Measurements from ENCODE around the gene PRKAR1B.
"Not testable (repeated sequence)": the region's sequence is repeated elsewhere in the genome, so short reads cannot be mapped to it uniquely, and the experiment has no call there.

Gene PRKAR1B

DNA sequence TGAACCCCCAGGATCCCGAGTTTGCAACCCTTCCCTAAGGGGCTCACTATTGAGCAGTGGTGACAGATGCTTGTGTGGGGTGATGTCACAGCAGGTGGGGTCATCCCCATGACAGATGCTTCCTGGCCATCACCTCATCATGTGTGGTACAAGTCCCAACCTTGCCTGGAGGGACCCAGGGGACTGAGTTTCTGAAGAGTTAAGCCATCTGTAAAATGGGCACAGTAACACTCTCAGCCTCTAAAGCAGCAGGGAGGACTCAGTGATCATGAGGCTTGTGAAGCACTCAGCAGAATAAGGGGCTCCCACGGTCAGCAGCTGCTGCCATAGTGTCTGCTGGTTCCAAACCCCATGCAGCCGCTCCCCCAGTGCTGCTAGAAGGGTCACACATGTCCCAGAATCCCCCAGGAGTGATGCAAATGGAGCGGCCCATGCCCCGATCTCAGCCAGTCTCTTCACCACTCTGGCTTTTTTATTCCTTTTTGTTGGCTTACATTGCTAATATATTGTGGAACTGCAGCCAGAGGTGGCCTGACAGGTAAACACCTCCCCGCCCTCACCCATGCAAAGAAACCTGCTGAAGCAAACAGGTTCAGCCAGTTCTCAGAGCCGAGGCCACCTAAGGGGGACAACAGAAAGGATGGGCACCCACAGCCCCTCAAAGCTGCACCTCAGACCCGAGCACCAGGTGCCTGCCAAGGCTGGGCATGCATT, 105.4 kb downstream of the PRKAR1B start:
- DNase-seq (ENCODE audit: low read depth, low spot score): no peak

DNA sequence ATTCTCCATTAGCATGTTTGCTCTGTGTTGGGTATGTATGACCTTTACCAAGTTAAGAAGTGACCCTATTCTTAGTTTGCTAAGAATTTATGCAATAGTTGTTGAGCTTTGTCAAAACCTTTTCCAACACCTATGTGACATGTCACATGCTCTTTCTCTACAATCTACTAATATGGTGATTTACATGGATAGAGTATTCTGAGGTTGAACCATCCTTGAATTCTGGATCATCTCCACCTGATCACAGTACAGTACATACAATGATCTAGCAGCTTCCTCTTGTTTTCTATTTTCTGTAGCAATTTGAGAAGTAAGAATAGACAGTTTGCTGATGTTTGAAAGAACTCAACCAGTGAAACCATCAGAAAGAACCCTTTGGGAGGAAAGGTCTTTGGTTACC, 106.2 kb downstream of the PRKAR1B start:
- DNase-seq (ENCODE audit: low read depth, low spot score): no peak

DNA sequence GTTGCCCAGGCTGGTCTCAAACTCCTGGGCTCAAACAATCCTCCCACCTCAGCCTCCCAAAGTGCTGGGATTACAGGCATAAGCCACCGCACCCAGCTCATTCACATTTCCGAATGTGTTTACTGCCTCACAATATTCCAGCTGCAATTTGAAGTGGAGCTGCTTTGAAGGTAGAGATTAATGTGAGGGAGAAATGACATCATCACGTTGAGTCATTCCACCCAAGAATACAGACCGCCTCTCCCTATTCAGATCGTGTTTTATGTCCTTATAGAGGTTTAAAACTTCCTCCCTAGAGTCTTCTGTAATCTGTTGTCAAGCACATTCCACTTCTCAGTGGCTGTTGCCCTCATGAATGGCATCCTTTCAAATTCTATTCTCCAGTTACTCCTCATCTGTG, 107.0 kb downstream of the PRKAR1B start:
- no peak for DNase-seq (ENCODE audit: low read depth, low spot score)

DNA sequence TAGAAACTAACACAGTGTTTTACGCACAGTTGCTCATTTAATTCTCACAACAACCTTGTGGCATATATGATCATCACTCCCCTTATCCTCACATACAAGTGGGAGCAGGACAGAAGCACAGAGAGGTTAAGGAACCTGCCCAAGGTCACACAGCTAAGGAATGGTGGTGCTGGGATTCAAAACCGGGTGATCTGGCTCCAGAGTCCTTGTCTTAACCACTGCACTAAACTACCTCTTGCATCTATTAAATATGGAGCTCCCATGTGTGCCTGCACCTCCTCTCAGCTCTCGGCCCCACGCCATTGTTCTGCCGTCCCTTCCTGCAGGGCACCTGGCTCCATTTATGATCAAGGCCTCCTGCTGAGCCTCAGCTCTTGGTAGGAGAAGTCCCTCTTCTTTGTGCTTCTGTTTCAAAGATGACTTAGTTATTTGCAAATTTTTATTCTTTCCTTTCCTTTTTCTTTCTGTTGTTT, 107.7 kb downstream of the PRKAR1B start:
- DNase-seq (ENCODE audit: low read depth, low spot score): no peak

DNA sequence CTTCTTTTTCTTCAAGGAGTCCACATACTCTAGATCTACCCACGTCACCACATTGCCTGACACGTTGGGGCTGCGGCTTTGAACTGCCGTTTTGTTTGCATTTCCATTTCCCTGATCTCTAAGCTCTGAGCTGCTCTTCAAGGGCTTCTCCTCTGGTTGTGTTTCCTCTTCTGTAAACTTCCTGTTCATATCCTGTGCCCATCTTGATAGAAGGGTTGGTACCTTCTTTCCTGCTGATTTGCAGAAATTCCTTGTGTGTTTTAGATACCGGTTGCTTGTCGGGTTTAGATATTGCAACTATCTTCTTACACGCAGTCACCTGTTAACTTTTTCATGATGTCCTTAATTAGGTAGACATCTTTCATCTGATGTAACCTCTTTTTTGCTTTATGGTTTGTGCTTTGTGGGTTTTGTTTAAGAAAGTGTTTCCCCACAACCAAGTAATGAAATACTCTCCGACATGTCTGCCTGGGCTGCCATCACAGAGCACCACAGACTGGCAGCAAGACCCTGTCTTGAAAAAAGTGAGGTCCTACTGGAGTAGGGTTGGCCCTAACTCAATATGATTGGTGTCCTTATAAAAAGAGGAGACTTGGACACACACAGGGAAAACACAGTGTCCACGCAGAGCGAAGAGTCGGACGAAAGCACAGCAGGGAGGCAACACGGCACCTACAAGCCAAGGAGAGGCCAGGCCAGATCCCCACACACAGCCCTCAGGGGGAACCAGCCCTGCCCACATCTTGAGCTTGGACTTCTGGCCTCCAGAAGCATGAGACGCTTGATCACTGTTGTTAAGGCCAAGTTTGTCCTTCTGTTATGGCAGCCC, 108.3 kb downstream of the PRKAR1B start:
- no peak for DNase-seq (ENCODE audit: low read depth, low spot score)

DNA sequence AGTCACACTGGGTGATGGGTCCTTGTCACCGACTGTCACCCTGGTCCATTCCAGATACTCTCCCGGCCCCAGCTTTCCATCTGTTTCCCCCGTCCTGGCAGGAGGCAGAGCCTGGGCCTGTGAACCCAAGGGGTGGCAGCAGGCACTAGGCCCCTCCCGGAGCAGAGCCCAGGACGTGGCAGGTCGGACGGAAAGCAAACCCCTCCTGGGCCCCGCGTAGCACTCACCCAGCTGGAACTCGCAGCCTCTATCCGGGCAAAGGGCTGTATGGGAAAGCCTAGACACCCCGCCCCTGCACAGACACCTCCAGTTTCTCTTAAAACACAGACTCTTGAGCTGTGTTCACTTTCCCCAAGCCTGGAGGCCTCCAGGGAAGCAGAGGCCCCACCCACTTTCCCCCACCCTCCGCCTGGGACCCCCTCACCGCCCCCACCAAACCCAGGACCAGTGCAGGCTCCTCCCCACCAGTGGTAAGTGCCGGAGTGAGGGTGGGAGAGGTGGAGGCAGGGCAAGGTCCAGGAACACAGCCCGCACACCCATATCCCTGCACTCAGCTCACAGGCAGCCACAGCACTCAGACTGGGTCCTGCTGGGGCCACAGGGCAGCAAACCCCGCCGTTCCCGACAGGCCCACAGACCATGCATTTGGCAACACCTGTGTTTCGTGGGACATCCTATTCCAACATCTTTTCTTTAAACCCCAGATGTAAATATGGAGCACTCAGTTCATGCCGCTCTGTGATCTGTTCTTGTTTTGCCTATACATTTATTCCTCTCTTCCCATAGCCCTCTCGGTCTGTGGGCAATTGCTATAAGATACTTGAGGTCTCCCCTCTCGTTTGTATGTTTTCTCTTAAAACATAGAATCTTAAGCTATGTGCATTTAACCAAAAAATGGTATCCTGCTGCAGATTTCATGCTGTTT, 109.2 kb downstream of the PRKAR1B start:
- DNase-seq (ENCODE audit: low read depth, low spot score): no peak

DNA sequence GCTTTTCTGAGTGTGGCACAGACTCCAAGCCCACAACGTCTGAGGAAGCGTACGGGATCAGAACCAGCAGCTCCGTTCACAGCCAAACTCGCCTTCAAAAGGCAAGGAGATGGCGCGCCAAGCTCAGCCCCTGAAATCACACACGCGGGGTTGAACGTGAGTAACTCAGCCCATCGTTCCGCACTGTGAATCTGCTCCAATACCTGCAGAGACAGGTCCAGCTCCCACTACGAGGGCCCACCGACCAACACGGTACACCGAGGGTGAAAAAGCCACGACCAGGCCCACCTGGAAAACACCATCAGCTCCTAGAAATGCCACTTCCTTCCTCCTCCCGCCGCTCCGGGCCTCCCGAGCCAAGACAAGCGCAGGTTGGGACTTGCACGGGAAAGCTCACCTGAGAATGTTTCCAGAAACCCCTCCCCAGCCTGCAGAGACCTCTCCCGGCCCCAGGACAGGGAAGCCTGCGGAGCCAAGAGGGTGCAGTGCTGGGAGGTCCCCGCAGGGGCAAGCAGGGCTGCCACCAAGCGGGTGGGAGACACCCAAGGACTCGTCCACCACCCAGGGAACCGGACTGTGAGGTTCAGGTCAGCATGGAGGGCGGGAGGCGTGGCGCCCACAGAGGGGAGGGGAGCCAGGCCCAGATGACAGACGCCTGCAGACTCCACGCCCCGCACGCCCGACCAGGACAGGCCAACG, 113.5 kb downstream of the PRKAR1B start:
- no peak for DNase-seq (ENCODE audit: low read depth, low spot score)

DNA sequence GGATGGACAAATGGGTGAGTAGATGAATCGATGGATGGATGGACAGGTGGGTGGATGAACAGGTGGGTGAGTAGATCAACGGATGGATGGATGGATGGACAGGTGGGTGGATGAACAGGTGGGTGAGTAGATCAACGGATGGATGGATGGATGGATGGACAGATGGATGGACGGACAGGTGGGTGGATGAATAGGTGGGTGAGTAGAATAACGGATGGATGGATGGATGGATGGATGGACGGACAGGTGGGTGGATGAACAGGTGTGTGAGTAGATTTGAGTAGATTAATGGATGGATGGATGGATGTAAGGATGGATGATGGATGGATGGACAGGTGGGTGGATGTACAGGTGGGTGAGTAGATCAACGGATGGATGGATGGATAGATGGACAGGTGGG, 115.2 kb downstream of the PRKAR1B start:
- DNase-seq (ENCODE audit: low read depth, low spot score): not testable (repeated sequence)

DNA sequence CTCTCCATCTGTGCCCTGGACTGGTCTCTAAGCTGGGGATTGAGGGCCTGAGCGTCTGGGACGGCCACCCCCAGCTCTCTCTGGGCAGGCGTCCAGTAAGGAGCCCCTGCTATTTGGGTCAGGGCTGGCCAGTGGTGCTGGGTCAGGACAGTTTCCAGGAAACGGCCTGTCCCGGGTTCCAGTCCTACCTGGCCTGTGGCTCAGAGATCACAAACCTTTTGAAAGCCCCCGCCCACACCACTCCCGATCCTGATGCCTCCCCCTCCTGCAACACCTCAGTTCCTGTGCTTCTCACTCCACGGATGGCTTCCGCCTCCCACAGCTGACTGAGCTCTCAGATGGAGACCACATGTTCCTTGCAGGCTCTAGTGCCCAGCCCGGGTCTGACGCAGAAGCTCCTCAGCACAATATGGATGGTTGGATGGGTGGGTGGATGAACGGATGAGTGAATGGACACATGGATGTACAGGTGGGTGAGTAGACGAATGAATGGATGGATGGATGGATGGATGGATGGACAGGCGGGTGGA, 115.7 kb downstream of the PRKAR1B start:
- no peak for DNase-seq (ENCODE audit: low read depth, low spot score)

DNA sequence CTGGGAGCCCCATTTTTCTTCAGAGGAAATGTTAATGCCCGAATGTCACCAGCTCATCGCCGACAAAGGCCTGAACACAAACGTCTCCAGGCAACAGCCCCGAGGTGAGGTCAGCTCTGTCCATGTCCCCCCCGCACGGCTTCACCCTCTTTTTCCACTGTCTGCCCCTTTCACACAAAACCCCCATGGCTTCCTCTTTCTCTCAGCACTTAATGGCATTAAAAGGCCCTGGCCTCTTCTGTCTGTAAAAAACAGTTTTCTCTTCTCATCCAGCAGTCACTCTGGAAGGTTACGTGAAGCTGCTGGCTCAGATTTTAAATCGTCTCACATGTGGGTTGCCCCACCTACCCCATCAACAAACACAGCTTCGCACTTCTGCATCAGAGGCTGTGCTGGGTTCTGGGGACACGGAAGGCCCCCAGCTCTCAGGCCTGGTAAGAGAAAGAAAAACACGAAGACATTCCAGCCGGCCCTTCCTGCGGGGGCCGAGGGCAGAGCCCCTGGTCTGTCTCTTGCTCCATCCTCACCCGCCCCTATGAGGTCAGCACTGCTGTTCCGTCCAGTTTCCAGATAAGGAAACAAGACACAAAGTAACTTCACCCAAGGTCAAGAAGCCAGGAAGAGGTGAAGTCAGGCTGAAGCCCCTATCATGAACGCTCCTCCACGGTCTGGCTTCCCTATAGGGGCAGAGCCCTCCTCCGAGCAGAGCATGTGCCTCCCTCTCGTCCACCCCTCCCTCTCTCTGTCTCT, 116.4 kb downstream of the PRKAR1B start:
- peak; percentile 70 for DNase-seq (ENCODE audit: low read depth, low spot score)

DNA sequence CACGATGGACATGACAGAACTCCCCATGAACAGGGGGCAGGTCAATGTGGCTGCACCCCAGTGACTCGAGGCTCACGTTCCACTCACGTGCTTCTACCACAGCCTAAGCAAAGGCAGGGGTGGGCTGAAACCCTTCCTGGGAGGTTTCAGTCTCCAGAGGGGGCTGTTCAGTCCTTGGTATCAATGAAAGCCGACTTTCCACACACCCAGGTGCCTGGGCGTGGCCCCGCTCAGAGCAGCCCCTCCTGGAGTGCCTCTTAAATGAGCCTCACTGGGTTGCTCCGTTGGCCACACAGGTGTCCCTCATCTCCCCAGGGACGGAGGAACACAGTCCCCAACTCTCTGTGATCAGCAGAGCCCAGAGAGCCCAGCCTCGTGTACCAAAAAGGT, 116.9 kb downstream of the PRKAR1B start:
- DNase-seq (ENCODE audit: low read depth, low spot score): no peak

DNA sequence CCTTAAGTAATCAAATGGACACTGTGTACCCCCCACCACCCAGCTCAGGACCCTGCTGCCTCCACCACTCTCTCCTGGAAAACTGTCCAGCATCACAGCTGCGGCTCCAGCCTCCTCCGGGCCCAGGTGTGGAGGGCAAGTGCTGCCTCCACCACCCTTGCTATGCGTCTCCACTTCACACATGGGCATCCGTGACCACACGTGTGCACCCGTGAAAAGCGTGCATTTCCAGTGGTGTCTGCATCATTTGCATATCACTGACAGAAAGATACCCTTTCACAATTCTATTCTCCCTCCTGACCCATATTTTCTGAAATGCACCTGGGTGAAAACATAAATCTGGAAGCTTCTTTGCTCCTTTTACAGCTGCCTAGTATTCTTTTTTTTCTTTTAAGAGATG, 117.7 kb downstream of the PRKAR1B start:
- DNase-seq (ENCODE audit: low read depth, low spot score): no peak

DNA sequence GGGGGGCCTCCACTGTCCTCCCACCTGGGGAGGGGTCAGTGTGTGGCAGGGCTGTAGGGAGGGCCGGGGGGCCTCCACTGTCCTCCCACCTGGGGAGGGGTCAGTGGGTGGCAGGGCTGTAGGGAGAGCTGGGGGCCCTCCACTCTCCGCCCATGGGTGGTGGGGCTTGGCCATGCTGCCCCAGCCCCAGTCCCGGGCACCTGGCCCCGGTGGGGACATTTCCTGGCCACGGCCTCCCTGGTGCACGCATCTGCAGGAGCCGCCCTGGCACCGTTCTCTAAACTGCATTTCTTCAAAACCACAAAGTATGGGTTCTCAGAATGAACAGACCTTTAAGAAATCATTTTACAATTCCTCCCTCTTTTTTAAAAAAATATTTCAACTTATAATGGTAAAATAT, 118.1 kb downstream of the PRKAR1B start:
- DNase-seq (ENCODE audit: low read depth, low spot score): no peak

DNA sequence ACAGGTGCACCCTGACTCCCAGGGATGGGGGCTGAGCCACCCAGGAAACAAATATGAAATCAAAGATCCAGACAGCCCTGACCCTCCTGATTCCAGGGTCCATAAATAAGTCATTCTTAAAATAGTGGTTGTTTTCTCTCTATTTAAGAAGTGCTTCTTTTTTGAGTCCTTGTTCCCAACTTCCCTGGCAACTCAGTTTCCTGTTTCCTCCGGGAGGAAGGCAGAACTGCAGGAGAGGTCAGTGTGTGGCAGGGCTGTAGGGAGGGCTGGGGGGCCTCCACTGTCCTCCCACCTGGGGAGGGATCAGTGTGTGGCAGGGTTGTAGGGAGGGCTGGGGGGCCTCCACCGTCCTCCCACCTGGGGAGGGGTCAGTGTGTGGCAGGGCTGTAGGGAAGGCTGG, 118.7 kb downstream of the PRKAR1B start:
- DNase-seq (ENCODE audit: low read depth, low spot score): no peak

DNA sequence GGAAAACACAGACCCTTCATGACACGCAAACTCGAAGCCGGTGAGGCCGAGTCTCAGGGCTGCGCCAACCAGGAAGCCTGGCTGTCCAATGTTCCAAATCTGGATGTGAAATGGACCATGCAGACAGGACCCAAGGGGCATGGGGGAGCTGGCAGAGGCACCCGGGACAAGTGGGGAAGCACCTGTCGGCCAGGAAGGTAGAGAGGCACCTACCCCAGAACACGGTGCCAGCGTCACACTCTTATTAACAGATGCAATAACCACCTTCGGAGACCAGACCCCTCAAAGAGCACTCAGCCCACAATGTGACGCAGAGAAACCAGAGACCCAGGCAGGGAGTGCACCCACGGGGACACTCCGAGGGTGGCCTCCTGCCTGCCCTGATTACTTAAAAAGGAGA, 119.1 kb downstream of the PRKAR1B start:
- no peak for DNase-seq (ENCODE audit: low read depth, low spot score)

DNA sequence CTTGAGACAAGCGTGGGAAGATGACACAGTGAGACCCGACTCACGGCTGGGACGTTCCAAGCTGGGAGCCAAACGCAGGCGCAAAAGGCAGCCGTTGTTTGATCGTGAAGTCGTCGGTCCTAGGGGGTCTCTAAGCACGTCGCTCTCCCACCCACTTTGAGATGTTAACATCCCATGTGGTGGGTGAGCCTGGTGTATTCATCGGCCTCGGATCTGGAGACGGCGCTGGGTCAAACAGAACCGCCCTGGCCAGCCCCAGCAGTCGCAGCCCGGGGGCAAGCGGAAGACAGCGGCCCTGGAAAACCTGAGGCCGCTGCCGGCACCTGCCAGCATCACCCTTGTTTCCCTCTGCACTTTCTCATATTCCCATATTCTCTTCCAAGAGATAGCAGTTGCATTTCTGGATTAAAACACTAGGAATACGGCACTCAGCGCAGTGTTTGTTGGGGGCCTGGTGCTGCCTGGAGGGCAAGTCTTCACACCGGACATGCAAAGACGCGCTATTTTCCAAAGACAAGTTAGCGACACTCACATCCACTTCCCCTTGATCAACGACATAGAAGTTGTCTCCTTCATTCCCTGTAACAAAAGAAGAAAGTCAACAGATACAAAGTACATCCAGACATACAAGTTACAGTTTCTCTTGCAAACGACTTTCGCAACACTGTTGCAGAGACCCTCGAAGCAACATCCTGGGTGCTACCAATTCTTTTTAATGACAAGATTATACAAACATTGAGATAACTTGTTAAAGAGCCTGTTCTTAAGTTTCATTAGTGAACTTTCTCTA, 121.2 kb downstream of the PRKAR1B start:
- DNase-seq (ENCODE audit: low read depth, low spot score): no peak

DNA sequence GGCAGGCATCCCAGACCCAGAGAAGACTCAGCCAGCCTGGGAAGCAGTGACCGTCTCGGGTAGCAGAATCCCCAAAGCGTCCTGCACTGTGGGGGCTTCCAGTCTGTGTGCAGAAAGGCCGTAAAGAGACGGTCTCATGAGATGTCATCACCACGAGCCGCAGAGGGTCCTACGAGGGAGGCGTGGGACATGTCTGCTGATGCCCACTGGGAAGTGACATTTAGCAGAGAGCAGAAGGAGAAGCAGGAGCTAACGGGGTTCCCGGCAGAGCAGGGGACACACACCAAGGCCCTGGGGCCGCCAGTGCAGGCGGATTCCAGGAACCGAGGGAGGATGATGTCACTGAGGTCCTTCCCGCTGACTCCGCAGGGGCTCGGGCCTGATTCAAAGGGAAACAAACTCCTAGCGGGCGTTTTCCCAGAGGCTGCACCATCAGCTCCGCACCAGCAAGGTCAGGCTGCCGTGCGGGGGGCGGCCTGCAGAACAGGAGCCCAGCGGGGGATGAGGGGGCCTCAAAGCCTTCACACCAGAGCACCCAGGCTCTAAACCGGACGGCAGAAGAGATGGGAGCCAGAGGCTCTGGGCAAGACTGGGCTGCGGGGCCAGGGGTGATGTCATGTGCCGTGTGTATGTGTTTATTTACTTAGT, 122.1 kb downstream of the PRKAR1B start:
- peak; percentile 66 for DNase-seq (ENCODE audit: low read depth, low spot score)

DNA sequence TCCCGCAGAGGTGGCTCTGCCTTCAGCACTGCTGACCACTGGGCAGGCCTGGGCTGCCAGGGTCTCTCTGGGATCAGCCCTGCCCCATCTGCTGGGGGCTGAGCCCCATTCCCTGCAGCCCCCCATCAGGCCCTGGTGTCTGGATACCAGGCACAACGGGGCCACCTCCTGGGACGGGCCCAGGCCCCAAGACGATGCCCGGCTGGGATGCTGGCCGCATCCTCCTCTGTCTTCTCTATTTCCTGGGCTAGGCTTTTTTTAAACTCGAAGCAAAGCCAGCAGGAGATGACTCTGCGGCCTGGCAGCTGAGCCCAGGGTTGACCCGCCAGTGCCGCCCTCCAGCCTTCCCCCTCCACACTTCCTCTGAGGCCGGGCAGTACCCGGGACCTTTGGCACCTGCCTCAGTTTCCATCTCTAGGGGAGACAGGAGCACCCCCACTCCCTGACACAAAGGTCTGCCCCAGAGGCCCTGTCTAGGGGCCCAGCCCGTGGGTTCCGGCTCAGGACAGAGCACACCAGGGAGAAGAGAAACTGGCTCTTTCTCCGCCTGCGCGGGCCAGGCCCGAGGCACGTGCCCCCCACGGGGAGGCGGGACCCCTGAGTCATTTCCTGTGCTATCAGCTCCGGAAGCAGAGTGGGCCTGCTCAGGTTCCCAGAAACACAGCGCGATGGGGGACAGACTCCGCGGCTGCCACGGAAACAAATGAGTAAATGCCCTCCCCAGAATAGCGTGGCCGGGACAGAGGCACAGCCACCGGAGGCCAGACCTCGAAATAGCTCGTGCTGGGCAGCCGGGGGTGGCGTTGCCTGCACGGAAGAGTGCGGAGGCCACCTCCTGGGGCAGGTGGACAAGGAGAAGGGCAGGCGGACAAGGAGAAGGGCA, 122.8 kb downstream of the PRKAR1B start:
- peak; percentile 79 for DNase-seq (ENCODE audit: low read depth, low spot score)
